Head of caudate nucleus (tissue), 42 donors: ENCODE results near the gene TENT4A.

Experiments used
- DNase-seq, 42 donors: peaks; one replicate each; pipeline versions ENCODE4 v3.0.0 to v3.0.0-alpha.2; 2020 to 2021; ENCODE audit warnings: mixed read lengths in 7 of 42
- intact Hi-C: fragments of 100-400 bp; cut with DNase I; formaldehyde crosslinking; loops from one replicate; pipeline ENCODE4 v1.15.0; 2022

TENT4A gene

DNA sequence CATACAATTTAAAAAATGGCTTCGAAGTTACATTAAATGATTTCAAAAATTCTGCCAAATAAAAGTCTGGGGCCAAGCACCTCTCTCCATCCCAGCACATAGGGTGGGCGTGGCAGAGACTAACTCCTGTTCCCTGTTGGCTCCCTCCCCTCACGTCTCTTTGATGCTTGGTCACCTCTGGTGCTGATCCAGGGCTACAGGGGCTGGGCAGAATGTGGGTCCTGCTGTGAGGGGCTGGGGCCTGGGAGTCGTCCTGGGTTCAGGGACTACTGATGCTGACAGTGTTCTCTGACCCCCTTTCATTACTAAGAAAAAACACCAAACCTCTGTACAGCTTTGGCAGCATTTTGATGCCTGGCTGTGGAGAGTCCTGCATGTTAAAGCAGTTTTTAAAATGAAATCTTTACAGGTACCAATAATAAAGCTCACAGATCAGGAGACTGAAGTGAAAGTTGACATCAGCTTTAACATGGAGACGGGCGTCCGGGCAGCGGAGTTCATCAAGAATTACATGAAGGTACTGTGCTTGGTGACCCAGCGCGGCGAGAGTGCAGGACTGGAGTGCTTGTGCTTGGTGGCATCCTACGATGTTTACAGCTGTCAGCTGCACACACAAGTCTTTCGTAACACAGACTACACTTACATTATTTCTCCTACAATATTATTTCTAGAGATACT, 29.0 kb downstream of the TENT4A start:
- intact Hi-C loops = no loop called here

GRCh38 chr5:6743161-6743560, 29.9 kb downstream of the TENT4A start:
- DNase-seq = peak in 3 of 42 donors; percentile 5 to 22 (median 7)
- intact Hi-C loops = no loop called here

More for the DNA sequence above, 29.0 kb downstream of the TENT4A start:
- DNase-seq = peak in 4 of 42 donors; percentile 8 to 27 (median 16)

GRCh38 chr5:6744841-6745705, 31.8 kb downstream of the TENT4A start:
- DNase-seq = peak in 5 of 42 donors; percentile 9 to 21 (median 13)
- intact Hi-C loops = no loop called here

GRCh38 chr5:6745706-6746222, 32.5 kb downstream of the TENT4A start:
- intact Hi-C loops = no loop called here
- DNase-seq = peak in 8 of 42 donors; percentile 3 to 61 (median 30)

DNA sequence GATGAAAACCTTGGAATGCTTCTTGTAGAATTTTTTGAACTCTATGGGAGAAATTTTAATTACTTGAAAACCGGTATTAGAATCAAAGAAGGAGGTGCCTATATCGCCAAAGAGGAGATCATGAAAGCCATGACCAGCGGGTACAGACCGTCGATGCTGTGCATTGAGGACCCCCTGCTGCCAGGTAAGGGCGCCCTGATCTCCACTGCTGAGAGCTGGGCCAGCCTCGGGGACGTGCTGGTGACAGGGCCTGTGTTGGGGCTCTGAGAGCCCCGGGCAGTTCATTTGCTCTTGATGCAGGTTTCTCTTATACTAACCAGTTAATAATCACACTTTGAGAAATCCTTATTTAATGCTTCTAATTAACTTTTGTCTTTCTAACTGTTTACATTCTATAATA, 33.0 kb downstream of the TENT4A start:
- intact Hi-C loops = no loop called here
- peak in 5 of 42 donors; percentile 2 to 10 (median 6) for DNase-seq

GRCh38 chr5:6747103-6747502, 33.9 kb downstream of the TENT4A start:
- DNase-seq = peak in 6 of 42 donors; percentile 2 to 34 (median 13)
- intact Hi-C loops = no loop called here

- intact Hi-C loops = no loop called here
- DNase-seq = peak in 6 of 42 donors; percentile 5 to 27 (median 11)
Measured at GRCh38 chr5:6748142-6748541, 34.9 kb downstream of the TENT4A start.

- DNase-seq = peak in 4 of 42 donors; percentile 4 to 38 (median 12)
- intact Hi-C loops = no loop called here
Measured at GRCh38 chr5:6749026-6749716, 35.9 kb downstream of the TENT4A start.

DNA sequence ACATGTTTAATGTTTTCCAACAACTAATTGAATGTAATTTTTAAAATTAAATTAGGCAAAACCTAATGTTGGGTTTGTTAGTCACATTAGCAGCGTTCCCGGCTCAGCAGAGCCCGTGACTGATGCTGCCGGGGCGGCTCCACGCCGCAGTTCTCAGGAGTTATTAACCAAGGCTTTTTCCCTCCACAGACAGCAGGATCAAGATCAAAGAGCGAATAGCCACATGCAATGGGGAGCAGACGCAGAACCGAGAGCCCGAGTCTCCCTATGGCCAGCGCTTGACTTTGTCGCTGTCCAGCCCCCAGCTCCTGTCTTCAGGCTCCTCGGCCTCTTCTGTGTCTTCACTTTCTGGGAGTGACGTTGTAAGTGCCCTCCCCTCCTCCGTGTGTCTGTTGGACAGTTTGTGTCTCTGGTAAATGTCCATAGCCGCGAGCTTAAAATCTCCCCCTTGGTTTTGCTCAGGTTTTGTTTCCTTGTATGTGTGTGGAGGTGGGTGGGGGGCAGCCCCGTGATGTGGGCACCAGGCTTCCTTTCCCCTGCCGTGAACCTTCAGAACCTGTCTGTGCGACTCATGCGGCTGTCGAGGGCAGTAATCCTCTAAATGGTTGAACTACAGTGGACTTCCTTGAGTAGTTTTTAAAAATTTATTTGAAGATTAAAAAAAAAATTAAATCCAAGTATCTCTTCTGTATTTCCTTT, 37.1 kb downstream of the TENT4A start:
- peak in 5 of 42 donors; percentile 8 to 42 (median 21) for DNase-seq
- intact Hi-C loops = no loop called here

GRCh38 chr5:6750951-6751685, 37.9 kb downstream of the TENT4A start:
- DNase-seq = peak in 8 of 42 donors; percentile 4 to 38 (median 13)
- intact Hi-C loops = no loop called here

DNA sequence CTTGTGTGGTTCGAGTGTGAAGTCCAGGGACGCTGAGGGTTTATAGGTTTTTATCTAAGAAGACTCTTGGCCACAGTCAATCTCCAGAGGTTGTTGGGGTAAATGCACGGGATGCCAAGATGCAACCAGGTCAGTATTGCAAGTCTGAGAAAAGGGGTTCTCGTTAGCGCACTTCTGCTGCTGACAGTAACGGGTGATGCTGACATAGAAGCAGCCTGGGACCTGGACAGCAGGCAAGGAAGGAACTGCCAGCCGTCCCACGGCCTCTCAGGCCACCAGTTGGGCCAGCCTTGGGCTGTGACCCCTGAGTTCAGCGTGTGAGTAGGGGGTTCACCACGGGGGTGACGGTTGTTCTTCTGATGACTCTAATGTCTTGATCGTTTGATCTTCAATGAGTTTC, 39.0 kb downstream of the TENT4A start:
- peak in 3 of 42 donors; percentile 8 to 29 (median 27) for DNase-seq
- intact Hi-C loops = no loop called here

DNA sequence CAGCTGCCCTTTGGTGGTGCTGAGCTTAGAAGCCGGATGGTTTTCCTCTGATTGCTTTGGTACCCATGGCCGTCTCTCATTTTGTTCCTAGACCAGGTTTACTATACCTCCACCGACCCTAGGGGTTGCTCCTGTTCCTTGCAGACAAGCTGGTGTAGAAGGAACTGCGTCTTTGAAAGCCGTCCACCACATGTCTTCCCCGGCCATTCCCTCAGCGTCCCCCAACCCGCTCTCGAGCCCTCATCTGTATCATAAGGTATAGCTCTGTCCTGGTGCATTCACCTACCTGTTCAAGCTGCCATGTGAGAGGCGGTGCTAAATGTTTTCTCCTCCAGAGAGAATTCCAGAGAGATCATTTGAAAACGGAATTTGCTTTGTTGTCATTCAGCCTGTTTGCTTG, 39.5 kb downstream of the TENT4A start:
- peak in 2 of 42 donors; percentile 2 to 10 for DNase-seq
- intact Hi-C loops = no loop called here

DNA sequence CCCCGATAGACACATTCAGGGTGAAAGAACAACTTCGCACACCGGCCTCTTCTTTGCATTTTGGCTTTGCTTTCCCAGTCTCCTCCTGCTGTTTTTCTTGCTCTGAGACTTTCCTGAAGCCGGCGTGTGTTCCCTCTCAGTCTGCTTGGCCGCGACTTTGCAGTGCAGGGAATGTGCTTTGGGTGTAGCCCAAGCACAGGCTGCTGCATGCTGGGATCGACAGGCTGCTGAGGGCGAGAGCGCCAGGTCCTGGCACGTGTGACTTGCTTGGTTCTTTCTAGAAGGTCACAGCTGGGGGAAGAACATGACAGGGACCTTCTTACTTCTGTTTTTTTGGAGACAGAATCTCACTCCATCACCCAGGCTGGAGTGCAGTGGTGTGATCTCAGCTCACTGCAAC, 40.6 kb downstream of the TENT4A start:
- peak in 7 of 42 donors; percentile 28 to 48 (median 40) for DNase-seq
- intact Hi-C loops = no loop called here

- intact Hi-C loops = no loop called here
- DNase-seq = peak in 2 of 42 donors; percentile 13 to 24
Measured at GRCh38 chr5:6754766-6755165, 41.5 kb downstream of the TENT4A start.

GRCh38 chr5:6755519-6755918, 42.3 kb downstream of the TENT4A start:
- DNase-seq = peak in 7 of 42 donors; percentile 18 to 63 (median 37)
- intact Hi-C loops = no loop called here

GRCh38 chr5:6755941-6756340, 42.7 kb downstream of the TENT4A start:
- intact Hi-C loops = no loop called here
- peak in 1 of 42 donors; percentile 8 for DNase-seq

GRCh38 chr5:6757414-6757969, 44.3 kb downstream of the TENT4A start:
- intact Hi-C loops = no loop called here
- DNase-seq = no peak

GRCh38 chr5:6758236-6758635, 45.0 kb downstream of the TENT4A start:
- DNase-seq = peak in 1 of 42 donors; percentile 11
- intact Hi-C loops = no loop called here
